Stimulated activated CD4-positive, alpha-beta T cell treated with anti-CD3 and anti-CD28 coated beads, Interleukin-4, amount 100 ng/mL, for 1 hour (primary cell): ENCODE results near the gene GRM1.

Experiments
- DNase-seq: peaks from one replicate; pipeline ENCODE4 v3.0.0-alpha.2; 2020

The GRM1 gene

DNA sequence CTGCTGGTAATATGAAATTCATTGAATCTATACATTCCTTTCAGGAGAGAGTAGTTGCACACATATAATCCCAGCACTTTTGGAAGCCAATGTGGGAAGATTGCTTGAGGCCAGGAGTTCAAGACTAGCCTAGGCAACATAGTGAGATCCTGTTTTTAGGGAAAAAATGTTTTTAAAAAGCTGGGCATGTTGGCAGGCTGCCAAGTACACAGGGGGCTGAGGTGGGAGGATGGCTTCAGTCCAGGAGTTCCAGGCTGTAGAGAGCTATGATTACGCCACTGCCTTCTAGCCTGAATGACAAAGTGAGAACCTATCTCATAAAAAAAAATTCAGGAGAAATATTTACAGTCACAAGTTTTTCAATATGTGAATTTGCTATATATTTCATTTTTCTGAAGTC lies 71.9 kb downstream of the GRM1 start:
- DNase-seq = no peak

GRCh38 chr6:146103416-146104072 lies 74.7 kb downstream of the GRM1 start:
- DNase-seq = no peak

GRCh38 chr6:146106532-146106931 lies 77.7 kb downstream of the GRM1 start:
- DNase-seq = no peak

- DNase-seq = no peak
Observed at GRCh38 chr6:146110990-146111389, 82.1 kb downstream of the GRM1 start.

- DNase-seq = no peak
Observed at GRCh38 chr6:146111881-146112450, 83.1 kb downstream of the GRM1 start.

DNA sequence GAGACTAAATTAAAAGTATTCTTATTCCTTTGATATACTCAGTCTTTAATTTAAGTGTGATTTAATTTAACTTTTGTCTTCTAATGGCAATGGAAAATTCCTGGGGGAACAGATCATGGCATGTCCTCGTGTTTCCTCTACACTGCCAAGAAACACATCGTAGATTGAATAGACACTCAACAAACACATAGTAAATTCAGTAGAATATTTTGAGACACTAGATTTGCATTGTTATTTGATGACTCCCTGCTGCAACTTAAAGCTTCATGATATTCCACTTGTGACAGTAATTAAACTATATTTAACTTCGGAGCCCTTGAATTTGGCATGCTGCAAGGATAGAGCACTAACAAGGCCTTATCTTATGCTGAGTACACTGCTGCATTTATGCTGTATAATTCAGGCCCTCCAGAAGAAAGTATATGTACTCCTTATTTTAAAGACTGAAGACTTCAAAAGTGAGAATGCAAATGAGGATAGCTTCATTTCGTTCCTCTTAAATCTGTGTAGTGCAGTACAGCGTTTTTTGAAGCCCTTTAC lies 84.3 kb downstream of the GRM1 start:
- DNase-seq = no peak

- no peak for DNase-seq
Observed at GRCh38 chr6:146123616-146124015, 94.8 kb downstream of the GRM1 start.

DNA sequence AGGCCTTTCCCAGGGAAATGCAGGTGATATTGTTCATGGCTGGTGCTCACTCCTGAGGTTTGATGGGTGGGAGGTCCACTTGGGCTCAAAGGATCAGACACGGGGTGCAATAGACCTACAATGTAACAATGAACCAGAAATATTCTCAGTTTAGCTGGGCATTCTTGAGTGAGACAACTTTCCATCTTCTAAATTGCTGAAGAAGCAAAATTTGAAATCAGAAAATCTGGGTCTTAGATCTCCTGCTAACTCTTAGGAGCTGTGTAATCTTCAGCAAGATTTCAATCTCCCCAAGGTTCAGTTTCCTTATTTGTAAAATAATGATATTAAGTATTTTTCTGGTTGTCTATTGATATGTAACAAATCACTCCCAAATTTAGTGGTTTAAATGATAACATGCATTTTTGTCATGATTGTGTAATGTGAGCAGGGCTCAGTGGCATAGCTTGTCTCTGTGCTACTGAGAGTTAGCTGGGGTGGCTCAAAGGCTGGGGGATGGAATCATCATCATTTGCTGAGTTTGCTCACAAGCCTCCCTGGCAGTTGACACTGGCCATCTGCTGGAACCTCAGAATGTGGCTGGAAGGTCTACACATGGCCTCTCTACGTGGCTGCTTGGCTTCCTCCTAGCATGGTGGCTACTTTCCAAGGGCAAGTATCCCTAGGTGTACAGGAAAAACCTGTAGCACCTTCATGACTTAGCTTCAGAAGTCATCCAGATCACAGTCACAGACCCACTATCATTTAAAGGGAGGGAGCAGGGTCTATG lies 98.8 kb downstream of the GRM1 start:
- DNase-seq = no peak

DNA sequence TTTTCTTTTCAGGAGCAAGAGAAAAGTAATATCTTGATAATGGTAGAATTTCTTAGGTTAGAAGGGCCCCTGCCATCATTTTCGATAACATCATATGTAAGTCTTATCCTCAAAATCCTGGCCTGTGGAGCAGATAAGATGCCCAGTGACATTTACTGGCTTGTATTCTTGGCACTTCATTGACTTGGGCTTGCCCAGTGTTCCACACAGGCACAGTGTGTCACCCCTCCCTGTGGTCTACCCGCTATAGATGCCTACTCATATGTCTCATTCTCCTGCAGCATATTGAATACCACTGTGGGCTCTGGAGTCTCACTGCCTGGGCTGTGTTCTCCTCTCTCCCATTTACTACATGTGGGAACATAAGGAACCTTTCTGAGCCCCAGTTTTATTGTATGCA lies 105.0 kb downstream of the GRM1 start:
- no peak for DNase-seq

GRCh38 chr6:146135167-146135566 lies 106.3 kb downstream of the GRM1 start:
- DNase-seq = no peak

DNA sequence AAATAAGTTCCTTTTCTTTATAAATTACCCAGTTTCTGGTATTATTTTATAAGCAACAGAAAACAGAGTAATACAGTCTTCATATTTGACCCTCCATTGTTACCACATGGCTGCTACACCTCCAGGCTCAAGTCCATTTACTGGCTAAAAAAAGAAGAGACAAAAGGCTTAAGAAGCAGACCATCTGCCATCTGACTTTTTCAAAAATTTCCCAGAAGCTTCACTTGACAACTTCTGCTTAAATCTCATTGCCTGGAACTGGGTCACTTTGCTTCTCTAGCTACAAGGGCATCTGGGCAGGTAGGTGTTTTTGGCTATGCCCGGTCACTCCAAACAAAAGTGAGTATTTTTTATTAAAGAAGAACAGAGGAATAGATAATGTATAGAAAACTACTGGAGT lies 118.0 kb downstream of the GRM1 start:
- no peak for DNase-seq

GRCh38 chr6:146149770-146150169 lies 120.9 kb downstream of the GRM1 start:
- DNase-seq = no peak

- DNase-seq = no peak
Observed at GRCh38 chr6:146153040-146153758, 124.3 kb downstream of the GRM1 start.

DNA sequence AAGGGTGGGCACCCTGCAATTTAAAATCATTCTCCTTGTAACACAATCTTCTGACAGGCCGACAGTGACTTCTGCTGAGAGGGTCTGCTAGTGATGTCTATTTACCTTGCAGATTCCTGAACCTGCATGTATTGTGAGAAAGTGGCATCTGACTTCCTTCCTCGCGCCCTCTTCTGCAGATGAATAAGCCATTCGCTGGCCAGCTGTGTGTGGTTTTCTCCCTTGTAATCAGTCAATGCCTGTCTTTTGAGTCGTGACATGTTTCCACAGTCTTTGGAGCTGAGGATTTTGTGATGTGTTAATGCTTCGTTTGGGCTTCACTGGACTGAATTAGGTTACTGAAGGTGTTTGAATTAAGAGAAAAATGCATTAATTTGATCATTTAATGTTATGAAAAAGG lies 125.3 kb downstream of the GRM1 start:
- no peak for DNase-seq

- no peak for DNase-seq
Observed at GRCh38 chr6:146161664-146162063, 132.8 kb downstream of the GRM1 start.

DNA sequence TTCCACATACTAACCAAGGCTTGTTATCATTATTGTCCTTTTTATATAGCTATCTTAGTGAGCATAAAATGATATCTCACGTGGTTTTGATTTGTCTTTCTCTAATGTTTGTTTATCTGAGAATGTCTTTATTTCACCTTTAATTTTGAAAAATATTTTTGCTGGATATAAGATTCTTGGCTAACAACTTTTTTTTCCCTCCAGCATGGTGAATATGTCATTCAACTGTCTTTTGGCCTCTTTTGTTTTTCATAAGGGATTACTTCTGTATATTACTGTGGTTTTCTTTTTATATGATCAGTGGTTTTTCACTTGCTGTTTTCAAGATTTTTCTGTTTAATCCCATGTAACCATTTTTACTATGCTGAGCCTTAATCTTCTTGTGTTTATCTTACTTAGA lies 141.0 kb downstream of the GRM1 start:
- no peak for DNase-seq

DNA sequence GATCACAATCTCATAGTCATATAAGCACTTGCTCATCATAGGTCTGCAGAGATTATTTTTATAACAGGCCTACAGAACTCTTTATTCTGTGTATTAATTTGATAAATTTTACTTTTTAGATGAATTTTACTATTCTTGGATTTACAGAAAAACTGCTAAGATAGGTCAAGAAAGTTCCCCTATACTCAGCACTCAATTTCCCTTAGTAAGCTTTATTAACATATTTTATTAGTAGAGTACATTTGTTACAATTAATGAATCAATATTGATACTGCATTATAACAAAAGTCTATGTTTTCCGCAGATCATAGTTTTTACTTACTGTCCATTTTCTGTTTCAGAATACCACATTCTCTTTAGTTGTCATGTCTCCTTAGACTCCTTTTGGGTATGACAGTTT lies 148.9 kb downstream of the GRM1 start:
- DNase-seq = no peak

DNA sequence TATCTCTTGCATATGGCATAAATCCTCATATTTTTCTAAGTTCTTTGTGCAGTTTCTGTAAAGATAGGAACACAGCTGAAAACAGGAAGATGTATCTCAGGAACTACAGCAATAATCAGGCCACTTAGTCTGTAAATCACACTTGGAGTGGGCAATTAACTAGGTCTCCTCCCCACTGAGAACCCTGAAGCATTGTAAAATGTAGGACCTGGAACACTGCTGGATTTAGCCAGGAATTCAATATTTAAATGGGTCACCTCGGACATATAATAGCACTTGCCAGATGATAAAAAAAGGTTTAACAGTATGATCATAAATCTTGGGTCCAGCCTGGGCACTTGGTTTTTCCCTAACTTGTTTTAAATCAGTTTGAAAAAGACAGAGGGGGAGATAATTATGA lies 155.0 kb downstream of the GRM1 start:
- DNase-seq = no peak

- DNase-seq = no peak
Observed at GRCh38 chr6:146184701-146185100, 155.8 kb downstream of the GRM1 start.

DNA sequence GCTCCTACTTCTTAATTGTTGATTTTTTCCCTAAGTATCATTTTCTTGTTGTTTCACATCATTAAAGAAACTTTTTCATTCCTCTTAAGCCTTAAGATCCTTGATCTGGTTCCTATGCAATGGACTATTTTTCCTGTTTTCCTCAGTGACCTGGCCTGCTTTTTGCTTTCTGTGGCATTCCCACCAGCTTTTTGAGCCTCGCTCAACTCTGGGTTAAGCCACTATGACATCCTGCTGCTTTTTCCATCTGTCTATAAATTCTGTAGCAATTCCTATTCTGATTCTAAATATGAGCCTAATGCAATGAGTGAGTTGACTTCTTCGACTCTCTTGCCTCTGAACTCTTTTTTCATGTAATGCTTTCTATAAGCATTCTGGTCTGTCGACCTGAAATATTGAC lies 160.3 kb downstream of the GRM1 start:
- no peak for DNase-seq

- no peak for DNase-seq
Observed at GRCh38 chr6:146190581-146190980, 161.7 kb downstream of the GRM1 start.

GRCh38 chr6:146191166-146191565 lies 162.3 kb downstream of the GRM1 start:
- DNase-seq = no peak

DNA sequence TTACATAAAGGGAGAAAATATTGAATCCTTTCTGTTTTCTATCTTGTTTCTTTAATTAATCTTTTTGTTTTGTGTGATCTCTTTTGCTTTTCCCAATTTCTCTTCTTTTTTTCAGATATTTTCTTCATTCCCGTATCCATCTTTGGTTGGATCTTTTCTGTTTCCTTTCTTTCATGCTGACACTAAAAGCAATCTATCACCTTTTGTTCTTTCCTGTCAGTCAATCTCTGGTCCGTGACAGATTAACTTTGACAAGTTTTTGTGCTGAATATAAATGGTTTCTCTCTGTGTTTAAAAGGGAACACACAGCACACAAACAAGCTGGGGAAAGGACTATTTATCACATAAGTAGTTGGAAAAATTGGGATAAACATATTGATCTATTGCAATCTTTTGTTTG lies 162.8 kb downstream of the GRM1 start:
- DNase-seq = no peak

DNA sequence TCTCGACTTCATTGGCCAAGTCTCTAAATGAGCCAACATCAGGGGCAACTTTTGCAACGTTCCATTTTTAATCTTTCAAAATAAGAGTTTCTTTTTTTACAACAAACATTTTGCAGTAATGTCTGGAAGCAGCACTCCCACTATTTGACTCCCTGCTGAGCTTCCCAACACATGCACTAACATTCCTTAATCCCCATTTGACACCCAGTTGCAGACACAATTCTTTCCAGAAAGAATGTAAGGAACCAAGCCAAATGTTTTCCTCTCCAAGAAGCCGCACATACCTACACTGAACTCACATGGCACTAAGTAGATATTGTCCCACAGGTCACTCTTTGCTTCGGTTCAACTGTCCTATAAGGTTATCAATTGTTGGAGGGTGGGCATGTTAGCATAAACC lies 165.6 kb downstream of the GRM1 start:
- DNase-seq = no peak
